GM19023 (cell line): ENCODE data around the gene OR7G2.
"Not testable (repeated sequence)": the region's sequence is repeated elsewhere in the genome, so short reads cannot be mapped to it uniquely, and the experiment has no call there.

Experiments used
- ATAC-seq: cut with Tn5 transposase; IDR thresholded peaks from one replicate; pipeline ENCODE4 v1.9.1; 2021; ENCODE audit warnings: mild to moderate bottlenecking, moderate library complexity; ENCODE audit not compliant: unreplicated experiment

The OR7G2 gene

GRCh38 chr19:9075064-9075949 is 32.0 kb downstream of the OR7G2 start:
- ATAC-seq, result no peak

- ATAC-seq, result no peak
Measured at GRCh38 chr19:9073806-9074205, 33.5 kb downstream of the OR7G2 start.

- ATAC-seq, result not testable (repeated sequence)
Measured at GRCh38 chr19:9071720-9072119, 35.6 kb downstream of the OR7G2 start.

DNA sequence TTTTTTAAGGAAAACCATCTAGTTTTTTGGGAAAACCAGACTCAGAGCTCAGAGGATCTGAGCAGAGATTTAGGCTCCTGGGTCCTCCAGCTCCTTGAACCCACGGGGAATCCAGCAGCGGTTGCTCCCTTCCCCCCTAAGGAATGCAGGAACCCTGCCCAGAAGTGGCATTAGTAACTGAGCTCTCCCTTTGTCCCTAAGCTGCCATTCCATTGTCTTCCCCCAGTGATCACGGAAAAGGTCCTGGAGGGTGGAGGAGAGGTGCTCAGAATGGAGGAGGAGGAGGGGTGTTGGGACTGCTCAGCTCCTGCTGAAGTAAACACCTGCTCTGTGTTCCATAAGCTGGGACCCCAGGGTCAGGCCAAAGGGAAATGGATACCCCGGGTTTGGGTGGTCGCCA is 37.2 kb downstream of the OR7G2 start:
- ATAC-seq, result no peak

- ATAC-seq, result no peak
Measured at GRCh38 chr19:9065457-9066014, 41.7 kb downstream of the OR7G2 start.

GRCh38 chr19:9061879-9062278 is 45.4 kb downstream of the OR7G2 start:
- ATAC-seq, result no peak

GRCh38 chr19:9060564-9061340 is 46.5 kb downstream of the OR7G2 start:
- no peak for ATAC-seq

DNA sequence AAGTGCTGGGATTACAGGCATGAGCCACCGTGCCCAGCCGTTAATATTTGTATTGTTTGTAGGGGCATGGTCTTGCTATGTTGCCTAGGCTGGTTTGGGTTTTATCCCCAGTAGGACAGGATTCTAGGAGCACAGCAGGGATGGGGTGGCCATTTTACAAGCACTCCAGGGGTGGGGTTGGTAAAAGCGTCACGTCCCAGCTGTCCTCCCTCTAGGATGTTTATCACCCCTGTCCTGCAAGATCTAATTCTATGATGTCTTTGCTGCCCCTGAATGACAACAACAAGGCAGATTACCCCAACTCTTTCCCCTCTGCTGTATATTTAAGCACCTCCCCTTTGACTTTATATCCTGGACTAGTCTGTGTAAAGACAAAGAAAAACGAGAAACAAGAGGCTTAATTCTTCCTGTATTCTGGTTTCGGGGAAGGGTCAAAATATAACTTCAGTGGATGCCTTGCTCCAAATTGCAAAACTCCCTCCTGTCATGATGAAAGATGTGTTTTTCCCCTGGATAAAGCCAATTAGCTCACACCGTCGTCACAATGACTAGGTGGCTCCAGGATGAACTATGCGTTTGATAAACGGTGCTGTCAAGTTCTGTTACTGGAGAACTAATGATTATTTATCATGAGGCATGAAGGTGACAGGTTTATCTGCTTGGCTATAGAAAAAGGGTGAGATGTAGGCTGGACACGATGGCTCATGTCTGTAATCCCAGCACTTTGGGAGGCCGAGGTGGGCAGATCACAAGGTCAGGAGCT is 48.2 kb downstream of the OR7G2 start:
- no peak for ATAC-seq

GRCh38 chr19:9057505-9058258 is 49.6 kb downstream of the OR7G2 start:
- no peak for ATAC-seq

- not testable (repeated sequence) for ATAC-seq
Measured at GRCh38 chr19:9056131-9056530, 51.1 kb downstream of the OR7G2 start.

DNA sequence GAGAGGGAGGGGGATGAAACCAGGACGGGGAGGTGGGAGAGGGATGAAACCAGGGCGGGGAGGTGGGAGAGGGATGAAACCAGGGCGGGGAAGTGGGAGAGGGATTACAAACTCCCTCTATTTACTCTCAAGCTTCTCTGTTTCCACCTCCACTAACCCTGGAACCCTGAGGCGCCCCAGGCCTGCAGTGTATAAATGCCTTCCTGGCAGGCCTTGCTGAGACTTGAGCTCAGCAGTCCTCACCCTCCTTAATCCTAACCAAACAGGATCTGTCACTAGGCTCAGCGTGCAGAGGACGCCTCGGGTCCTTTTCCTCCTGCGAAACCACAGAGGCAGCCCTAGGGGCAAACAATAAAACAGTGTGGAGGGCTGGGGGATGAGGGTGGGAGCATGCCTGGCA is 52.5 kb downstream of the OR7G2 start:
- ATAC-seq, result no peak

GRCh38 chr19:9054207-9054606 is 53.1 kb downstream of the OR7G2 start:
- ATAC-seq, result no peak

DNA sequence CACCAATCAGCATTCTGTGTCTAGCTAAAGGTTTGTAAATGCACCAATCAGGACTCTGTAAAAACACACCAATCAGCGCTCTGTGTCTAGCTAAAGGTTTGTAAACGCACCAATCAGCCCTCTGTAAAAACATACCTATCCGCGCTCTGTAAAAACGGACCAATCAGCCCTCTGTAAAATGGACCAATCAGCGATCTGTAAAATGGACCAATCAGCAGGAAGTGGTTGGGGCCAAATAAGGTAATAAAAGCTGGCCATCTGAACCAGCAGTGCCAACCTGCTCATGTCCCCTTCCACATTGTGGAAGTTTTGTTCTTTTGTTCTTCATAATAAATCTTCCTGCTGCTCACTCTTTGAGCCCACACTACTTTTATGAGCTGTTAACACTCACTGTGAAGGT is 53.6 kb downstream of the OR7G2 start:
- not testable (repeated sequence) for ATAC-seq

GRCh38 chr19:9052894-9053293 is 54.4 kb downstream of the OR7G2 start:
- ATAC-seq, result no peak
